ENCODE measurements around the gene RMP24. TPM values are rescaled to one million over a fixed set of nuclear protein-coding genes. Genes with fewer than 3 reads are reported as not detected.

Gene RMP24

Small RNAs within 50 kb of the gene (small RNA-seq; reads per million reads assigned to genes)
- gene MIR3929 (ENCODE audit: low replicate concordance), result 0.05 reads per million

Other genes with a start within 250 kb of the RMP24 start
- gene RPRD1A, start 94.9 kb downstream of the RMP24 start, total RNA-seq, result 76.0 TPM
- 39.5 TPM for gene SLC39A6, start 156.7 kb downstream of the RMP24 start, total RNA-seq
- gene ELP2, start 157.2 kb downstream of the RMP24 start, total RNA-seq, result 96.2 TPM
- gene MOCOS, start 214.8 kb downstream of the RMP24 start, total RNA-seq, result 0.31 TPM